Sigmoid colon (tissue), 7 donors: Measurements from ENCODE around the gene UTP3. TPM values are rescaled to one million over a fixed set of nuclear protein-coding genes. Genes with fewer than 3 reads are reported as not detected.

Experiments used
- DNase-seq: peaks from one replicate; pipeline ENCODE4 v3.0.0-alpha.2; 2019
- H3K27ac ChIP-seq, 4 donors: fragments of 200-600 bp; sonication (generic); one replicate each; pipeline ENCODE4 v1.5.1; 2016 to 2019; ENCODE audit warnings: mild to moderate bottlenecking in 1 of 4
- H3K27me3 ChIP-seq, 3 donors: fragments of 200-600 bp; sonication (generic); one replicate each; pipeline ENCODE4 v1.5.1; 2019; ENCODE audit warnings: mild to moderate bottlenecking in 1 of 3
- H3K36me3 ChIP-seq, 4 donors: fragments of 200-600 bp; sonication (generic); one replicate each; pipeline ENCODE4 v1.5.1; 2016 to 2019
- H3K4me1 ChIP-seq, 4 donors: fragments of 200-600 bp; sonication (generic); one replicate each; pipeline ENCODE4 v1.5.1; 2017 to 2019
- H3K4me3 ChIP-seq, 4 donors: fragments of 200-600 bp; sonication (generic); one replicate each; pipeline ENCODE4 v1.5.1; 2017 to 2019; ENCODE audit warnings: mild to moderate bottlenecking in 2 of 4, moderate library complexity in 1 of 4
- H3K9me3 ChIP-seq, 4 donors: fragments of 200-600 bp in 3 of 4; sonication (generic) in 3 of 4; one replicate each; pipeline versions ENCODE4 v1.5.1 to v1.6.1; 2013 to 2019
- EP300 ChIP-seq, 4 donors: sonication (generic); formaldehyde crosslinking; IDR thresholded peaks; one replicate each; pipeline ENCODE4 v1.6.1; 2017; ENCODE audit warnings: antibody characterized with exemption in 4 of 4
- POLR2A ChIP-seq, 2 donors: fragments of 450-650 bp; IDR thresholded peaks; one replicate each; pipeline ENCODE4 v1.6.1; 2016; ENCODE audit warnings: antibody characterized with exemption in 2 of 2, mild to moderate bottlenecking in 2 of 2, moderate library complexity in 2 of 2
- POLR2AphosphoS5 ChIP-seq, 4 donors: sonication (generic); formaldehyde crosslinking; IDR thresholded peaks; one replicate each; pipeline ENCODE4 v1.6.1; 2017; ENCODE audit warnings: antibody characterized with exemption in 4 of 4
- WGBS, 2 donors: extraction: QIAGEN DNeasy Blood & Tissue Kit; methylation state at CpG; one replicate each; pipeline ENCODE4 v1.1.7; 2013; 5-methylcytosine and 5-hydroxymethylcytosine counted together
- intact Hi-C: fragments of 100-400 bp; cut with DNase I; formaldehyde crosslinking; loops from one replicate; pipeline ENCODE4 v1.15.1; 2023
- polyA plus RNA-seq, 3 donors: library from polyadenylated mRNA; stranded (reverse); fragments of 200-250 nt; gene quantifications; one replicate each; pipeline ENCODE4 v1.2.3, GENCODE V29; 2013
- total RNA-seq, 4 donors: library from RNA; depleted of rRNA; stranded (reverse); fragments of >200 nt; gene quantifications; one replicate each; pipeline ENCODE4 v1.1.0, GENCODE V29; 2016
- TF ChIP-seq, protein P1 (sequence below), 4 experiments: fragments of 450-650 bp in 3 of 4; fragments of 200-600 bp in 1 of 4; IDR thresholded peaks; one replicate each; pipeline ENCODE4 v1.5.1; 2016 to 2019; ENCODE audit warnings: antibody characterized with exemption in 4 of 4, mild to moderate bottlenecking in 3 of 4, moderate library complexity in 2 of 4
- donor health status: healthy with polysubstance abuse.
- donor health status: Bipolar disorder and iron deficiency.
- donor health status: healthy.

UTP3 gene
- total and polyA plus RNA-seq, 7 donors, result 13.4 to 31.8 (median 15.3) TPM

DNA sequence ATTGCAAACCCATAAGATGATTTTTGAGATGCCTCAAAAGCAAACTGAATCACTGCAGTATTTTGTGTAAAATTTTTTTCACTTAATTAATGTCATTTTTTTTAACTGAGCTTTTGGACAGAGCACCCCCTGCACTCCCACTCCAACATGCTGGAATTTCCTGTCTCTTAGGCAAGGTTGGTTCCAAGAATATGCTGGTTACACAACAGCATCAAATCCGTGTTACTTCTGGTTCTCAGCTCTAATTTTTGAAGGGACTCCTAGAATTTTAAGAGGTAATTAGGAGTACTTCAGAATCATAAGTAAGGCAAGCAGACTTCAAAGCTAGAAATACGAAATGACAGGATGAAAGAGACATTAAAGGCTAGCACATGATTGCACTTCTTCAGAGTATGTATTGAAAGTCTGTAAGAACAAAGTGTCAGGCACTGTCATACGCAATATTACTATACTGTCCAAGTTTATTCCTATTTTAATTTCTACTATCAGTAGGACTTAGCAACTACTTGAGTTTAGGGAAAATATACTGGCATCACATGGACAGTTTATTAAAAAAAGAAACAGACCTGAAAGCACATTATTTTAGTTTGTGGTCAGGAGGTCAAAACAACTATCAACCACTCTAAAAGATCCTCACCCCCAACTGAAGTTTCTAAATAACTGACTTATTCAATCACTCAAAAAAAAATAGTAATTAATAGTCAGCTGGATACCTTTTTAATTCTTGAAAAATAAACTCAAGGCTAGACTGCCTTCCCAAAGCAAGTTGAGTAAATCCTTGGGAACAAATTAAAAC is 20.4 kb upstream of the UTP3 start:
- Histone ChIP-seq H3K9me3 (no peaks in the 10 kb centered on the region), H3K36me3 (no peaks in the 10 kb centered on the region), H3K27me3 (no peaks in the 10 kb centered on the region), H3K4me3 (no peak overlapping the region), H3K4me1 (no peaks in the 10 kb centered on the region), H3K27ac (no peak overlapping the region)
- intact Hi-C loops, result no loop called here
- TF ChIP-seq POLR2AphosphoS5 (IDR thresholded peaks at IDR 0.05) (no peak), EP300 (IDR thresholded peaks at IDR 0.05) (no peak), POLR2A (IDR thresholded peaks at IDR 0.05) (no peak)
- TF ChIP-seq, protein P1, sequence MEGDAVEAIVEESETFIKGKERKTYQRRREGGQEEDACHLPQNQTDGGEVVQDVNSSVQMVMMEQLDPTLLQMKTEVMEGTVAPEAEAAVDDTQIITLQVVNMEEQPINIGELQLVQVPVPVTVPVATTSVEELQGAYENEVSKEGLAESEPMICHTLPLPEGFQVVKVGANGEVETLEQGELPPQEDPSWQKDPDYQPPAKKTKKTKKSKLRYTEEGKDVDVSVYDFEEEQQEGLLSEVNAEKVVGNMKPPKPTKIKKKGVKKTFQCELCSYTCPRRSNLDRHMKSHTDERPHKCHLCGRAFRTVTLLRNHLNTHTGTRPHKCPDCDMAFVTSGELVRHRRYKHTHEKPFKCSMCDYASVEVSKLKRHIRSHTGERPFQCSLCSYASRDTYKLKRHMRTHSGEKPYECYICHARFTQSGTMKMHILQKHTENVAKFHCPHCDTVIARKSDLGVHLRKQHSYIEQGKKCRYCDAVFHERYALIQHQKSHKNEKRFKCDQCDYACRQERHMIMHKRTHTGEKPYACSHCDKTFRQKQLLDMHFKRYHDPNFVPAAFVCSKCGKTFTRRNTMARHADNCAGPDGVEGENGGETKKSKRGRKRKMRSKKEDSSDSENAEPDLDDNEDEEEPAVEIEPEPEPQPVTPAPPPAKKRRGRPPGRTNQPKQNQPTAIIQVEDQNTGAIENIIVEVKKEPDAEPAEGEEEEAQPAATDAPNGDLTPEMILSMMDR (IDR thresholded peaks at IDR 0.05), result no peak
- WGBS, 2 donors, result 59 to 76% methylated on average over 3 of the region's 3 CpGs
- DNase-seq, result no peak

DNA sequence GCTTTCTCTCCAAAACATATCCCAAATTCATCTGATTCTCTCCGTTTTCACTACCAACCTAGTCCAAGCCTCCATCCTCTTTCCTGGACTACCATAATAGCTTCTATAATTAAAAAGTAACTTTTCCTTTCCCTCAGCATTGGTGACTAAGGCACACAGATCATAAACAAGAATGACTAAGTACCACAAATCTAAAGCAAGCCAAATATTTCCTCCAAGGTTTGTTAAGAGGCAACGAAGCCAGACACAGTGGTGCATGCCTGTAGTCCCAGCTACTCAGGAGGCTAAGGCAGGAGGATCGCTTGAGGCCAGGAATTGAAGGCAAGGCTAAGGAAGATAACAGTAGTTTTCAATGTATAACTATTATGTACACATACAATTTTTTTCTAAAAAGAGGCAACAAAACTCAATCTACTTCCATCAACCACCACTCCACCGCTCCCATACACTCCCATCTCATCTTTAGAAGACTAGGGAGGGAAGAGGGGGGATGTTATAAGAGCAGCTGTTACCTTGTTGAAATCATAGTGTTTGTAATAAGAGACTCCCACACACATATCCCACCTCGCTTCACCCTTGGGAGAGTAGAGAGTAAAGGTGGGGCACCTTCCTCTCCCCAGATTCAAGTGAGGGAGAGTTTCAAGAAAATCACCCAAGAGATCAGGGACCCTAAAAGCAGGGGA is 17.9 kb upstream of the UTP3 start:
- TF ChIP-seq EP300 (IDR thresholded peaks at IDR 0.05), result no peak
- no peak for TF ChIP-seq POLR2AphosphoS5 (IDR thresholded peaks at IDR 0.05)
- TF ChIP-seq, protein P1 (IDR thresholded peaks at IDR 0.05), result no peak
- TF ChIP-seq POLR2A (IDR thresholded peaks at IDR 0.05), result no peak
- intact Hi-C loops, result no loop called here
- Histone ChIP-seq H3K4me3 (no peak overlapping the region), H3K9me3 (no peaks in the 10 kb centered on the region), H3K27me3 (no peaks in the 10 kb centered on the region), H3K36me3 (no peaks in the 10 kb centered on the region), H3K4me1 (no peaks in the 10 kb centered on the region), H3K27ac (no peak overlapping the region)
- DNase-seq, result no peak
- WGBS, 2 donors, result 77 to 84% methylated on average over 5 of the region's 5 CpGs

DNA sequence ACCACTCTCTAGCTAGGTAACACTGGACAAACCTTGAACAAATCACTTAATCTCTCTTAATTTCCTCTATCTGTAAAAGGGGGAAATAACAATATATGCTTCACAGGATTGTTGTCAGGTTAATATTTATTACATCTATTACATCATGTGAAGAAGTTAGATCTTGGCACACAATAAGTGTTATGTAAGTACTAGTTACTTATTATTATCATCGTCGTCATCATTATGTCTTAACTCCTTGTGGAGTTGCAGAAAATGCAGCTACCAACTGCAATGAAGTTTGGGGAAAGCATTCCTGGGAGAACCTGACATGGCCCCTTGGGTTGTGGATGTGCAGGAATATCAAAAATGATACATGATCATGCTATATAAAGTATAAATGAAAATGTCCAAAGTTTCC is 17.2 kb upstream of the UTP3 start:
- no peaks in the 10 kb centered on the region for H3K9me3 ChIP-seq
- H3K27me3 ChIP-seq, result no peaks in the 10 kb centered on the region
- H3K4me3 ChIP-seq, result no peak overlapping the region
- intact Hi-C loops, result no loop called here
- no peaks in the 10 kb centered on the region for H3K4me1 ChIP-seq
- no peak overlapping the region for H3K27ac ChIP-seq
- WGBS, 2 donors, result 72 to 84% methylated on average over 2 of the region's 2 CpGs
- DNase-seq, result no peak
- TF ChIP-seq, protein P1 (IDR thresholded peaks at IDR 0.05), result no peak
- no peak for TF ChIP-seq EP300 (IDR thresholded peaks at IDR 0.05)
- TF ChIP-seq POLR2AphosphoS5 (IDR thresholded peaks at IDR 0.05), result no peak
- no peak for TF ChIP-seq POLR2A (IDR thresholded peaks at IDR 0.05)
- H3K36me3 ChIP-seq, result no peaks in the 10 kb centered on the region

DNA sequence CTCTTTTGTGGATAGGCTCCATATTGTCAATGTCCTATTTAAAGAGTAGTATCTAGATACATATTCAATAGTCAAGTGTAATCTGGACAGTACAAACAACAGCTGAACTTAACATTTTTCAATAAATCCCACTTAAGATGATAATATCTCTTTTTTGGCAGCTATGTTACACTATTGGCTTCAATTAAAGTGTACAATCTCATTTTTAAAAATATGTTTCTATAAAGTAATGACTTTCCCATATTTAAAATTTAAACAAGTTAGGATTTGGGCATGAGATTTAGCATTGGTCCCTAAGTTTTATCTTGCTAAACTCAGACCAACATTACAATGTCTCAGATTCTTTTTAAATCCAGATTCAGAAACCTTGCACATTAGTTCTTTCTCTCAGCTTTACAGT is 14.1 kb upstream of the UTP3 start:
- Histone ChIP-seq H3K36me3 (no peaks in the 10 kb centered on the region), H3K27me3 (no peaks in the 10 kb centered on the region), H3K27ac (no peak overlapping the region), H3K4me1 (no peaks in the 10 kb centered on the region), H3K9me3 (no peaks in the 10 kb centered on the region), H3K4me3 (no peak overlapping the region)
- DNase-seq, result no peak
- intact Hi-C loops, result no loop called here
- TF ChIP-seq EP300 (IDR thresholded peaks at IDR 0.05), result no peak
- TF ChIP-seq, protein P1 (IDR thresholded peaks at IDR 0.05), result no peak
- no peak for TF ChIP-seq POLR2AphosphoS5 (IDR thresholded peaks at IDR 0.05)
- TF ChIP-seq POLR2A (IDR thresholded peaks at IDR 0.05), result no peak
